Measurements from ENCODE around the gene UBD. TPM values are rescaled to one million over a fixed set of nuclear protein-coding genes. Genes with fewer than 3 reads are reported as not detected.
A peak's percentile ranks its signal among the peaks of the same experiment; 100 is the strongest.

The UBD gene
- total and polyA plus RNA-seq, 9 of the 15 experiments (the other 6 are each of a cell fraction or from before 2014, with no cell fraction given): not detected

- TF ChIP-seq TAF1 (IDR thresholded peaks at IDR 0.05; ENCODE audit: control insufficient read depth, extremely low read depth, insufficient read depth, low read length, severe bottlenecking) (no peak), ZNF280B (CRISPR knock-in tag; IDR thresholded peaks at IDR 0.05) (no peak), ZNF830 (CRISPR knock-in tag; IDR thresholded peaks at IDR 0.05) (no peak), HNRNPLL (IDR thresholded peaks at IDR 0.05; ENCODE audit: low read depth, low read length, poor library complexity, severe bottlenecking) (no peak), SRSF1 (IDR thresholded peaks at IDR 0.05; ENCODE audit: low read depth, low read length) (no peak), MAFF (IDR thresholded peaks at IDR 0.05; ENCODE audit: low read length) (peak; percentile 77), SMAD1 (IDR thresholded peaks at IDR 0.05; ENCODE audit: low read depth, low read length, partially characterized antibody) (no peak), BCL6 (CRISPR knock-in tag; IDR thresholded peaks at IDR 0.05) (no peak), ZNF445 (CRISPR knock-in tag; IDR thresholded peaks at IDR 0.05; ENCODE audit: low read depth) (no peak), SNAPC5 (CRISPR knock-in tag; IDR thresholded peaks at IDR 0.05) (no peak), MAFK (IDR thresholded peaks at IDR 0.05; ENCODE audit: low read length) (peak; percentile 67), EZH2 (IDR thresholded peaks at IDR 0.05; ENCODE audit: borderline replicate concordance, low read depth, low read length) (no peak), ZNF274 (IDR thresholded peaks at IDR 0.05; ENCODE audit: borderline replicate concordance, low read depth, low read length) (no peak), ZNF197 (CRISPR knock-in tag; IDR thresholded peaks at IDR 0.05; ENCODE audit: low read depth) (no peak), POU5F1 (IDR thresholded peaks at IDR 0.05; ENCODE audit: borderline replicate concordance, low read depth, low read length, partially characterized antibody) (no peak), NRF1 (conservative IDR thresholded peaks at IDR 0.05 in 1 of 2, IDR thresholded peaks at IDR 0.05 in 1 of 2) (no peak), SRF (CRISPR knock-in tag; IDR thresholded peaks at IDR 0.05) (no peak), MAFG (tag; conservative IDR thresholded peaks at IDR 0.05) (peak; percentile 69)
Measured at GRCh38 chr6:29591677-29592076, 32.1 kb upstream of the UBD start (continued).
